RKO (cell line): ENCODE measurements around the gene ZFP36L1.

ENCODE experiments used
- DNase-seq: peaks from one replicate; pipeline ENCODE4 v3.0.0-alpha.2; 2016; ENCODE audit warnings: low spot score

The ZFP36L1 gene

DNA sequence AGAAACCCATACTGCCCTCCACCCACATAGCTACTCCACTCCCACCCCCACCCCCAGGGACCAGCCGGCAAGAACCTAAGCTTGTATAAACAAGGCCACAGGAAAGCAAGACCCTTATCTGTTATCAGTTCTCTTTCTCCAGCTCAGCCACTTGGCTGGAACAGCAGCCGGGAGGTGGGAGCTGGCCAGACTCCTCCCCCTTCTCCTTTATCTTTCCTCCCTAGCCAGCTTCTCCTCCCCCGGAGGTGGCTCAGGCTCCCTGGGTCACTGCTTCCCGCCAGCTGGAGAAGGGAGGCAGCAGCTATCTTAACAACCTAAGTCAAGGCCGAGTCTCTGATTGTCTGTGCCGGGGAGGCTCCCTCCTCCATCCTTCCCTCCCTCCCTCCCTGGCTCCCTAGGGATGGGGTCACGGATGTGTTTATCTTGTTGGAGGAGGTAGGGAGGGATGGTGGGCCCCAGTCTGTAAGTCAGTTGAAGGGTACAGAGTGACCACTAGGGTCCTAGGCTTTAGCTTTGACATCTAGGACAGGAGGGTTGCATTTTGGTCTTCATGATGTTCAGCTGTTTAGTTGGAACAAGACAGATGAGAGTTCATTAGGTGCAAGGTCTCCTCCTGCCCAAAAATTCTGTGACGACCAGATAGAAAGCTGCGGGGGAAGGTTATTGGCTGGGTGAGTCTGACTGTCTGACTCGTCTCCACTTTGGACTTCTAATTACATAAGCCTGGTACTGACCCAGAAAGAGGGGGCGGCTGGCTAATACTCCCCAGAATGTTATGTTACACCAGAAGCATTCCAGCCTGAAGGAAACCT, 29.7 kb downstream of the ZFP36L1 start:
- no peak for DNase-seq

DNA sequence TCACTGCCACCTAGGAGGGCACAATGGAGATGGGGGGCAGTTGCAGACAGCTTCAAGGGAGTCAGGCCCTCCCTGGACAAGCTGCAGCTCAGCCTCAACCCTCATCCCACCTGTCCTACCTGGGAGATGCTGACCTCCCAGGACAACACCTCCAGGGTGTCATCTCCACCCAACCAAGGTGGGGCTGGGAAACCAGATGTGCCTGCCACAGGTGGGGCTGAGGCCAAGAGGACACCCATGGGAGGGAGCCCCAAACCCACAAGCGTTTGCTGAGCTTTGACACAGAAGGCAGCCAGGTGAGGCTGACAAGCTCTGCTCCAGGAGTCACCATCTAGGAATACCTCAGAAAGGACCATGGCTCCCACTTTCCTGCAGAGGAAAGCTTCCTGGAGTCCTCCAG, 31.5 kb downstream of the ZFP36L1 start:
- DNase-seq, result no peak

DNA sequence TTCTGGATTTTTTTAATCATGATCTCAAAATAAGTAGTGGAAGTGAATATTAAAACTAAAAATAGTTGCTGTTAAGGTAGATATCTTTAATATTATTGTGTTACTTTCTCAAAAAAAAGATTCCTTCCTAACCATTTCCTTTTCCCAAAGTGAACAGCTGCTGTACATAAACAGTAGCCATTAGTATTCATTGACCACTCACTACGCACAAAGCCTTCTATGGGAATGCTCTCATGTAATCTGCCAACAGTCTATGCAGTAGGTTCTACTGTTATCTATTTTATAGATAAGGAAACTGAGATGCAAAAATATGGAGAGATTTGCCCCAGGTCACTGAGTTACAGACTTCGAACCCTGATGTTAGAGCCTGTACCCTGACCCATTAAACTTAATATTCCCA, 32.1 kb downstream of the ZFP36L1 start:
- no peak for DNase-seq

DNA sequence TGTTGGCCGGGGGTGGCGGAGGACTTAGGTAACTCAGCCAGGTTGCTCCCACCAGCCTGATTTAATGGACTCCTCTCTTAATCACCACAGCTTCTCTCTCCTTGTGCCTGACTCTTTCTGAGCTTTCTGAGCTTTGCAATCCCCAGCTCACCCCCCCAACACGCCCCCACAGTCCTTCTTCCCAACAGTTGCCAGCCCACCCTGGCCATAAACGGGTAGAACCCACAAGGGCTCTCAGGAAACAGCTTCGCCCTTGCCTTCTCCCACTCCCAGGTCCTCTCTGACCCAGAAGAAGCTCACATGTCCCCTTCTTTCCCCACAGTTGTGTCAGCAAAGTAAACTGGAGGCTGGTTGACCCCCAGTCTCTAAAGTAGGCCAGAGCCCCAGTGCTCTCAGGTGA, 32.9 kb downstream of the ZFP36L1 start:
- no peak for DNase-seq

DNA sequence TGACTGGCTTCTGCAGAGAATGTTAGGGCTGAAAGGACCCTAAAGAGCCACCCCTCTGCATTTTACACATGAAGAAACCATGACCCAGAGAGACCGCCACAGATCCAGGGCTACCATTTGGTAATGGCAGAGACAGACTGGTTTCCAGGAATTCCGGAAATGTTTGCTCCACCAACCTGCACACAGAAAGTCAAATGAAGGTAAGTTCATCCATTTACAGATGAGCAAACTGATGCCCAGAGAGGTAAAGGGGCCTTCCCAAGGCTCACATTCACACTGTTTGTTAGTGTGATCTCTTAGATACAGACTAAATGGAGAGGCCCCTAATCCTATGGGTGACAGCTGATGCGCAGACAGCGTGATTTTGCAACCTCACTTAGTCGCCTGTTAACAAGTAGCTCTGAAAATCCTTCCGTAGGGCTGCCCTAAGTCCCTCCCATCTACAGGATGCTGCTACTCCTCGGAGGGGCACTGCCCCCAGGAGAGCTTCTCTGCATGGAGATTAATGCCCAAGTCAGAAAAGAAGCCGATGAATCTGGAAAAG, 33.8 kb downstream of the ZFP36L1 start:
- DNase-seq, result no peak

DNA sequence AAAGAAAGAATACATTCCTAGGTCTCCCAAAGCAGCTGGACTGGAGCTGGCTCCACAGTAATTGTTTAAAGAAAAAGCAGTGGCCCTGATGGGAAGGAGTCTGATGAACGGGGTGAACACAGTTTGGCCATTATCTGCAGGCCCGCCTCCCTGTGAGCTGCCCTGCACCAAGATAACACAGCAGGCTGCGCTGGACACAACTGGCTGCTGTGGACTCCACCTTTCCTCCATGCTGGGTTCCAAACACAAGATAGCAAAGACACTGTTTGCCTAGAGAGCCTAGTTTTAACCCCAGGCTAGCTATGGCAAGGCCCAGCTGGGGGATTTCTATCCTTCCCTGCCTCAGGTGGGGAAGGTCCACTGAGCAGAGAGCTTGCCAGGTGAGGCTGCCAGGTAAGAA, 34.6 kb downstream of the ZFP36L1 start:
- DNase-seq, result no peak

DNA sequence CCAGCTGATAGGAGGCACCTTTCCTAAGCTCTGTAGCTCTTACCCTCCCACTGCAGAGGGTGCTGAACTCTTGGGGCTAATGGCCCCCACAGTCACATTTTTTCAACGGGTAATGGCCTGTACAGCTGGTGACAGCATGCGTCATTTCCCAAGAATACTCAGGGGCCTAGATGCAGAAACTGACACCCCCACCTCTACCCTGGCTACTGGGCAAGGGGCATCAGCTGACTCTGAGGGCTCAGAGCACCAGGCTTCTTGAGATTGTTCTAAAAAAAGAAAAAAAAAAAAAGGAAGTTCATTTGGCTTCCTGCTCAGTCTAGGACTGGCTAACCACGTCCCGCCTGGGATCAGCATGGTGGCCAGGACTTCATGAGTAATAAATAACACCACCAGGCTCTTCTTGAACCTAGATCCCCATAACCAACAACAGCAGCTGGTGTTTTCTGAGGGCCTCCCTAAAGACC, 35.2 kb downstream of the ZFP36L1 start:
- no peak for DNase-seq

DNA sequence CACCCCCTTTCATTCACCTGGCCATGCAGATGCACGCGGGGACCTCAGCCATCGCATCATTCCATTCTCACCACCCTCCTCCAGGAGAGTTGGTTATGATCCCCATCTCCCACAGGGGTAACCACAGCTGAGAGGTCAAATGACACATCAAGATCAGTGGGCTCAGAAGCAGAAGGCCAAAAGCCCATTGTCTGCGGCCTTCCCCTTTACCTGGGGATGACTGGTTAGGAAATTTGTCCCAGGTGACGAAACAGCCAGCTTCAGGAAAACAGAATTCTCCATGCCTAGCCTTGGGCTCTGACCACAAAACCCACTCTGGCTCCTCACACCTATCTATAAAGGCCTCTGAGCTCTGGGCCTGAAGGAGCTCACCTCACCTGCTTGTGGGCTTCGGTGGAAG, 36.1 kb downstream of the ZFP36L1 start:
- DNase-seq, result no peak

DNA sequence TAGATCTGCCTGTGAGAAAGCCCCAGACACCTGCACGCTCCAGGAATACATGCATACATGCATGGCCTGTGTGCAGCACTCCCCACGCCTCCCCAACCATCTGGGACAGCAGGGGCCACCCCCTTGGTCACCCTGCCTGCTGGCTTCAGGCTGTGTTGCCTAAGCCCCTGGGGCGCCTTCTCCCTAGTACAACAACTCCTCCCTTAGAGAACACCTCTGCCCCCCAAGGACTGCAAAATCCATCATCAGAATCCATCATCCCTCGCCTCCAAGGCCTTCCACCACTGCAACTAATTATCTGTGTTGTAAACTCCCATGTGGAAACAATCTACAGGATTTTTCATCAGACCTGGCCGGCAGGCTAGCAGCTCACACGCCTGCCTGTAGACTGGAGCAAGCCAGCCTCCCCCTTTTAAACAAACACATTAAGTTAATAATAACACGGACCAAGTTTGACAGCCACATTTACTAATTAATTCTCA, 36.8 kb downstream of the ZFP36L1 start:
- DNase-seq, result no peak

GRCh38 chr14:68755016-68755353, 37.9 kb downstream of the ZFP36L1 start:
- DNase-seq, result no peak

DNA sequence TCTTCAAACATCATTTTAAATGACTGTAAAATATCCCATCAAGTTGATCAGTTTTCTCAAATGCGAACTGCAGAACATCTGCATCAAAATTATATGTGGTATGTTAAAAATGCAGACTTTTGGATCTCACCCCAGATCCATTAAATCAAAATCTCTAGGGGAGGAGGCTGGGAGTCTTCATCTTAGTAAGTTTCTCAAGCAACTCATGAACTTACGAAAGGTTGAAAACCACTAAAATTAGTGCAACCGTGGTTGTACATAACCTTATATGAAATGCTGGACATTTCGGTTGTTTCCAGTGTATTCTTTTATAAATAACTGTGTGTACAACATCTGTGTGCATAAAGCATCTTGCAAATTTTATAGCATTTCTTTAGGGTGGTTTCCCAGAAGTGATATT, 39.2 kb downstream of the ZFP36L1 start:
- no peak for DNase-seq

- no peak for DNase-seq
These were observed 40.4 kb downstream of the ZFP36L1 start for GRCh38 chr14:68752271-68753006.

- no peak for DNase-seq
These were observed 43.1 kb downstream of the ZFP36L1 start for GRCh38 chr14:68749487-68750475.

- DNase-seq, result no peak
These were observed 44.2 kb downstream of the ZFP36L1 start for GRCh38 chr14:68748691-68749090.

DNA sequence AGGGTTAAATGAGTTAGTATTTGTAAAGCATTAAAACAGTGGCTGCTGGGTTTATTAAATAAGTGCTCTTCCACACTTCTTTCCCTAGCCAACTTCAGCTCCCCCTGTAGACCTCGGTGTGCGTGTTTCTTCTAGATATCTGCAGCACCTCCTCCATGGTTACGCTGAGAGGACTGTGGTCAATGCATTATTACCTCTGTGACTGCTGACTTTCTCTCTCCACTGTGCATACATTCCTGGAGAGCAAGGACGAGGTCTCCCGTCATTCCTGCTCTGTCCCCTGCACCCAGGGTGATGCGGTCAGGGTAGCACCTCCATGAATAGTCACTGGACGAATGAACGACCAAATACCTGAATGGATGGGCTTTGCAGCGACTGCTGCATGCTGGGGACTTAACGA, 44.6 kb downstream of the ZFP36L1 start:
- DNase-seq, result no peak

DNA sequence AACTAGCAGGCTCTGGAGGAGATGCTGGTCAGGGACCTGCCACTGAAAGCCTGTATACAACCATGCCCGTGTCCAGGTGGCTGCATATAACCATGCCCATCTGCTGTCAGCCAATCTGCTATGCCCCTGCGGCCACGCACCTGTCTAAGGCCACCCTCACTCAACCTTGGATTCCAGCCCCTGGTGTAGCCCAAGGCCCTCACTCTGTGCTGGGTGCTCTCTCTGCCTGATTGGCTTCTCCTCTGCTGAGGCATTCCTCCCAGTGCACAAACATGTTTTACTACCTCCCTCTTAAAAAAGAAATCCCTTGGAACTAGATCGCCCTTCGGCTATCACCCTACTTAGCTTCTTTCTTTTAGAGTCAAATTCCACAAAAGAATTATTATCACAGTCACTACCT, 45.5 kb downstream of the ZFP36L1 start:
- no peak for DNase-seq

- DNase-seq, result no peak
These were observed 48.3 kb downstream of the ZFP36L1 start for GRCh38 chr14:68744613-68745012.

DNA sequence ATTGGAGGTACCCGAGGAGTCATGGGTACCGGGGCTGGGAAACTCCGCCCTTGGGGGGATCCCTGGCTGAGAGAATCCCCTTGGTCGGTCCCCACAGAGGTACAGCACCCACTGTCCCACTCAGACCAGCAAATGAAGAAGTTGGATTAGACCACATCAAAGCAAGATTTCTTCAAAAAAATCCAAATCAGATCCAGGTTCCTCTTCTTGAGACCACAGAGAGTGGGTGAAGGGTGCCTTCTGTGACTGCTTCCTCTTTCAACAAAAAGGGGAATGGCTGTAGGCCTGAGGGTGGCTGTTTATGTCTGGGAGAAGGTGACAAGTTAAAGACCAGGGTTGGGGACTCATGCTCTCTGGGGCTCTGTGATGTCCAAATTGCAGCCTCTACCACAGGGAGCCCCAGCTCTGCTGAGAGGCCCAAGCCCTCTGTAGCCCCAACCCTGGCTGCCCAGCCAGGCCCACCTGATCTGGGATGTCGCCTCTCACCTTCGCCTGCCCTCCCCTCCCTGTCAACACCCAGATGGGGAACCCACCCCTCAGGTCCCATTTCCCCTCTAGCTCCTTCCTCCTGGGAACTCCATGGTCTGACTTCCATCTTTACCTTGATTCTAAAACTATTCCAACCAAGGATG, 50.9 kb downstream of the ZFP36L1 start:
- DNase-seq, result no peak

- DNase-seq, result no peak
These were observed 51.4 kb downstream of the ZFP36L1 start for GRCh38 chr14:68741477-68741791.

- no peak for DNase-seq
These were observed 51.9 kb downstream of the ZFP36L1 start for GRCh38 chr14:68740788-68741476.

- DNase-seq, result no peak
These were observed 53.2 kb downstream of the ZFP36L1 start for GRCh38 chr14:68739701-68740100.
